ENCODE measurements around the gene MEGF10.

DNA sequence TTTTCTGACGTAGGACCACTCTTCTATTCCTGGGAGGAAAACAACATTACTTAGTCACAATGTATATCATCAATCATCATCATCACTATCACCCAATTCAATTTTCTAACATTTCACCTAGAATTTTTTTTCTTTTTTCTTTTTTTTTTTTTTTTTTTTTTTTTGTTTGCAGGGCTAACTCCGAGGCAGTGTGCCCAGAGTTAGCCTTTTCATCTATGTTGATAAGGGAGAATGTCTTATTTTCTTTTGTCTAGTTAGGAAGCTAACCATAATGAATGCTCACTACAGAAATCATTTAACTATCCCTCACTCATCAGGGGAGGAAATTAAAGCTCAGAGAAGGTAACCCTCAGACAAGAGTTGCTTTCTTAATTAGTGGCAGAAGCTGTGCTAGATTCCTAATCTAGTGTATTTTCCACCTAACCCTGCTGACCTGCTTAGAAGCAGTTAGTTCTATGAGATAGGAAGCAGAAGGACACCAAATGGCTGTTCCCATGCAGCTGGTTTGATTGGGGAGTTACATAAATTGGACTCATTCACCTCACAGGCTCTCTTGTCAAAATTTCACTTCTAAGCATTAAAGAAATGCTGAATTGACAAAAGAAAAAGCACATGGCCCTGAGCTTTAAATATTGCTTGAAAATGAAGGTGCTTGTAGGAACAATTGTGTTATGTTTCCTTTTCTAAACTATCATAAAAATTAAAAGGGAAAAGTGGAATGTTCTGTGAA lies 218.2 kb downstream of the MEGF10 start:
- TF ChIP-seq, protein P1, sequence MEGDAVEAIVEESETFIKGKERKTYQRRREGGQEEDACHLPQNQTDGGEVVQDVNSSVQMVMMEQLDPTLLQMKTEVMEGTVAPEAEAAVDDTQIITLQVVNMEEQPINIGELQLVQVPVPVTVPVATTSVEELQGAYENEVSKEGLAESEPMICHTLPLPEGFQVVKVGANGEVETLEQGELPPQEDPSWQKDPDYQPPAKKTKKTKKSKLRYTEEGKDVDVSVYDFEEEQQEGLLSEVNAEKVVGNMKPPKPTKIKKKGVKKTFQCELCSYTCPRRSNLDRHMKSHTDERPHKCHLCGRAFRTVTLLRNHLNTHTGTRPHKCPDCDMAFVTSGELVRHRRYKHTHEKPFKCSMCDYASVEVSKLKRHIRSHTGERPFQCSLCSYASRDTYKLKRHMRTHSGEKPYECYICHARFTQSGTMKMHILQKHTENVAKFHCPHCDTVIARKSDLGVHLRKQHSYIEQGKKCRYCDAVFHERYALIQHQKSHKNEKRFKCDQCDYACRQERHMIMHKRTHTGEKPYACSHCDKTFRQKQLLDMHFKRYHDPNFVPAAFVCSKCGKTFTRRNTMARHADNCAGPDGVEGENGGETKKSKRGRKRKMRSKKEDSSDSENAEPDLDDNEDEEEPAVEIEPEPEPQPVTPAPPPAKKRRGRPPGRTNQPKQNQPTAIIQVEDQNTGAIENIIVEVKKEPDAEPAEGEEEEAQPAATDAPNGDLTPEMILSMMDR (IDR thresholded peaks at IDR 0.05; ENCODE audit: low read length) = no peak
- TF ChIP-seq EZH2 (IDR thresholded peaks at IDR 0.05; ENCODE audit: borderline replicate concordance, low read length) = no peak
